Natural killer cell (primary cell): ENCODE results near the gene GARRE1. TPM values are rescaled to one million over a fixed set of nuclear protein-coding genes. Genes with fewer than 3 reads are reported as not detected.

Source experiments
- ATAC-seq, 3 donors: fragments of 150-1000 bp in 2 of 3; fragments of 200-7000 bp in 1 of 3; cut with Tn5 transposase; 1 replicate in 1 of 3; 2 replicates in 2 of 3; pipeline ENCODE4 v1.10.0; 2021; ENCODE audit warnings: mild to moderate bottlenecking in 2 of 3, moderate library complexity in 2 of 3
- DNase-seq, 2 donors: peaks; one replicate each; pipeline versions ENCODE4 v3.0.0 to v3.0.0-alpha.2; 2013 to 2021; ENCODE audit warnings: mixed read lengths in 1 of 2
- H3K27ac ChIP-seq: one replicate; pipeline ENCODE4 v1.5.1; 2013; ENCODE audit warnings: mild to moderate bottlenecking, low read length
- H3K27me3 ChIP-seq: one replicate; pipeline ENCODE4 v1.6.1; 2013; ENCODE audit warnings: low read length; ENCODE audit not compliant: control insufficient read depth, insufficient read depth
- H3K36me3 ChIP-seq: one replicate; pipeline ENCODE4 v1.6.1; 2013; ENCODE audit warnings: low read length; ENCODE audit not compliant: control insufficient read depth, insufficient read depth
- H3K4me1 ChIP-seq: one replicate; pipeline ENCODE4 v1.6.1; 2013; ENCODE audit warnings: low read length; ENCODE audit not compliant: control insufficient read depth, insufficient read depth
- H3K4me3 ChIP-seq: one replicate; pipeline ENCODE4 v1.5.1; 2013; ENCODE audit warnings: low read length
- H3K9me3 ChIP-seq: one replicate; pipeline ENCODE4 v1.6.1; 2013; ENCODE audit warnings: low read length; ENCODE audit not compliant: control insufficient read depth, insufficient read depth
- H3K27ac Mint-ChIP-seq, 2 donors: one replicate each; pipeline ENCODE4 v1.8.0; 2022; ENCODE audit warnings: mild to moderate bottlenecking in 2 of 2, mixed read lengths in 2 of 2, moderate library complexity in 1 of 2
- H3K27me3 Mint-ChIP-seq, 2 donors: one replicate each; pipeline ENCODE4 v1.8.0; 2022; ENCODE audit warnings: low read depth in 2 of 2, mixed read lengths in 2 of 2
- H3K36me3 Mint-ChIP-seq: one replicate; pipeline ENCODE4 v1.8.0; 2022; ENCODE audit warnings: mixed read lengths
- H3K4me1 Mint-ChIP-seq, 2 donors: one replicate each; pipeline ENCODE4 v1.8.0; 2022; ENCODE audit warnings: mixed read lengths in 2 of 2
- H3K4me3 Mint-ChIP-seq: one replicate; pipeline ENCODE4 v1.8.0; 2022; ENCODE audit warnings: mild to moderate bottlenecking, moderate library complexity, mixed read lengths
- H3K9me3 Mint-ChIP-seq, 2 donors: one replicate each; pipeline ENCODE4 v1.8.0; 2022; ENCODE audit warnings: mixed read lengths in 2 of 2
- WGBS: methylation state at CpG from one replicate; pipeline ENCODE4 v1.1.7; 2013; ENCODE audit warnings: missing lambda C conversion rate; ENCODE audit not compliant: insufficient coverage; 5-methylcytosine and 5-hydroxymethylcytosine counted together
- intact Hi-C: fragments of 100-400 bp; cut with micrococcal nuclease; formaldehyde crosslinking; loops from one replicate; pipeline ENCODE4 v1.14.2; 2022
- total RNA-seq, 4 donors: library from RNA; stranded (reverse); fragments of 120-200 nt in 1 of 4; gene quantifications; one replicate each; pipeline versions ENCODE4 v1.2.3 to v1.2.4, GENCODE V29; 2013 to 2022
- TF ChIP-seq, protein P1 (sequence below): fragments of 200-600 bp; IDR thresholded peaks from one replicate; pipeline ENCODE4 v1.8.0; 2022; ENCODE audit warnings: antibody characterized with exemption

GARRE1 gene
- total RNA-seq, 3 donors from 2014 or later (not counting 1 experiment from before 2014, with no cell fraction given) = 21.9 to 29.2 (median 22.0) TPM

GRCh38 chr19:34288381-34288780, 34.0 kb downstream of the GARRE1 start:
- 51% methylated on average over 2 of the region's 4 CpGs for WGBS
- no peaks in the 10 kb centered on the region for H3K36me3 Mint-ChIP-seq
- TF ChIP-seq, protein P1, sequence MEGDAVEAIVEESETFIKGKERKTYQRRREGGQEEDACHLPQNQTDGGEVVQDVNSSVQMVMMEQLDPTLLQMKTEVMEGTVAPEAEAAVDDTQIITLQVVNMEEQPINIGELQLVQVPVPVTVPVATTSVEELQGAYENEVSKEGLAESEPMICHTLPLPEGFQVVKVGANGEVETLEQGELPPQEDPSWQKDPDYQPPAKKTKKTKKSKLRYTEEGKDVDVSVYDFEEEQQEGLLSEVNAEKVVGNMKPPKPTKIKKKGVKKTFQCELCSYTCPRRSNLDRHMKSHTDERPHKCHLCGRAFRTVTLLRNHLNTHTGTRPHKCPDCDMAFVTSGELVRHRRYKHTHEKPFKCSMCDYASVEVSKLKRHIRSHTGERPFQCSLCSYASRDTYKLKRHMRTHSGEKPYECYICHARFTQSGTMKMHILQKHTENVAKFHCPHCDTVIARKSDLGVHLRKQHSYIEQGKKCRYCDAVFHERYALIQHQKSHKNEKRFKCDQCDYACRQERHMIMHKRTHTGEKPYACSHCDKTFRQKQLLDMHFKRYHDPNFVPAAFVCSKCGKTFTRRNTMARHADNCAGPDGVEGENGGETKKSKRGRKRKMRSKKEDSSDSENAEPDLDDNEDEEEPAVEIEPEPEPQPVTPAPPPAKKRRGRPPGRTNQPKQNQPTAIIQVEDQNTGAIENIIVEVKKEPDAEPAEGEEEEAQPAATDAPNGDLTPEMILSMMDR = no peak
- H3K4me1 Mint-ChIP-seq = no peaks in the 10 kb centered on the region
- no peaks in the 10 kb centered on the region for H3K36me3 ChIP-seq
- no peaks in the 10 kb centered on the region for H3K27me3 ChIP-seq
- H3K27ac Mint-ChIP-seq = no peak overlapping the region
- no peak overlapping the region for H3K27ac ChIP-seq
- no peak overlapping the region for H3K4me3 ChIP-seq
- DNase-seq (no peak), ATAC-seq (no peak)
- no peaks in the 10 kb centered on the region for H3K9me3 ChIP-seq
- H3K27me3 Mint-ChIP-seq = no peaks in the 10 kb centered on the region
- intact Hi-C loops = no loop called here
- no peaks in the 10 kb centered on the region for H3K4me1 ChIP-seq
- no peak overlapping the region for H3K4me3 Mint-ChIP-seq
- no peaks in the 10 kb centered on the region for H3K9me3 Mint-ChIP-seq

DNA sequence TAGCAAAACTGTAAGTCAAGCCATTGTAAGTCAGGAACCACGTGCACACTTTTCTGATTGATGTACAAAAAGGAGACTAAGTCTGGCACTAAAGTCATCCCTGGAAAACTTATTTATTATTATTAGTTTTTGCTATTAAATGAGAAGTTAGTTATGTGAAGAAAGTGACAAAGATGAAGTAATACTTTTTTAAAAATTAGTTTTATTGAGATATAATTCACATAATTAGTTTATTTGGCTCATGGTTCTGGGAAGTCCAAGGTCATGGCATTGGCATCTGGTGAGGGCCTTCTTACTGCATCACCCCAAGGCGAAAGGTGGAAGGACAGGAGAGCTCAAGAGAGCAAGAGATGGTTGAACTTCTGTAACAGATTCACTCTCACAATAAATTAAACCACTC, 36.9 kb downstream of the GARRE1 start:
- no peak overlapping the region for H3K27ac ChIP-seq
- intact Hi-C loops = no loop called here
- WGBS = 100% methylated on average over 2 of the region's 2 CpGs
- no peak overlapping the region for H3K4me3 Mint-ChIP-seq
- no peaks in the 10 kb centered on the region for H3K9me3 Mint-ChIP-seq
- no peaks in the 10 kb centered on the region for H3K36me3 ChIP-seq
- no peaks in the 10 kb centered on the region for H3K4me1 Mint-ChIP-seq
- H3K9me3 ChIP-seq = no peaks in the 10 kb centered on the region
- TF ChIP-seq, protein P1 = no peak
- H3K4me3 ChIP-seq = no peak overlapping the region
- ATAC-seq (no peak), DNase-seq (no peak)
- H3K36me3 Mint-ChIP-seq = no peaks in the 10 kb centered on the region
- no peak overlapping the region for H3K27ac Mint-ChIP-seq
- H3K27me3 Mint-ChIP-seq = no peaks in the 10 kb centered on the region
- no peaks in the 10 kb centered on the region for H3K27me3 ChIP-seq
- H3K4me1 ChIP-seq = no peaks in the 10 kb centered on the region

DNA sequence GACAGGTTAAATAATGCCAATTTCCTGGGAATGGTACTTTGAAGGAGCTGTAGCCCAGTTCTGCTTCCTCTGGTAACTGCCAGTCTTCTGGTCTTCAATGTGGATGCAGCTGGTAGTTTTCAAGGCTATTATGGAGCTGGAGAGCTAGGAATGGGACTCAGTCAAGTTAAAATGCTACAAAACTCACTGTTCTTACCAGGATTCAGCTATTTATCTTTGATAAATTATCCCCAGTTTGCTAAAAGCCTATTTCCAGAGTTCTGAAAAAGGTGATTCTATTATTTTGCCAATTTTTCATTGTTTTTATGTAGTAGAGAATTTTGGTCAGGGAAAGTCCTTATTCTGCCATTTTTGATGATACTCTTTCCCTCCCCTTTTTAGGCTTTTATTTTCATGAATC, 40.7 kb downstream of the GARRE1 start:
- TF ChIP-seq, protein P1 = no peak
- no peaks in the 10 kb centered on the region for H3K36me3 Mint-ChIP-seq
- intact Hi-C loops = no loop called here
- no peak overlapping the region for H3K27ac Mint-ChIP-seq
- no peaks in the 10 kb centered on the region for H3K4me1 Mint-ChIP-seq
- DNase-seq (no peak), ATAC-seq (no peak)
- no peak overlapping the region for H3K27ac ChIP-seq
- no peaks in the 10 kb centered on the region for H3K27me3 Mint-ChIP-seq
- H3K27me3 ChIP-seq = no peaks in the 10 kb centered on the region
- no peaks in the 10 kb centered on the region for H3K9me3 ChIP-seq
- H3K36me3 ChIP-seq = no peaks in the 10 kb centered on the region
- H3K4me3 ChIP-seq = no peak overlapping the region
- H3K4me1 ChIP-seq = no peaks in the 10 kb centered on the region
- H3K9me3 Mint-ChIP-seq = no peaks in the 10 kb centered on the region
- no peak overlapping the region for H3K4me3 Mint-ChIP-seq

DNA sequence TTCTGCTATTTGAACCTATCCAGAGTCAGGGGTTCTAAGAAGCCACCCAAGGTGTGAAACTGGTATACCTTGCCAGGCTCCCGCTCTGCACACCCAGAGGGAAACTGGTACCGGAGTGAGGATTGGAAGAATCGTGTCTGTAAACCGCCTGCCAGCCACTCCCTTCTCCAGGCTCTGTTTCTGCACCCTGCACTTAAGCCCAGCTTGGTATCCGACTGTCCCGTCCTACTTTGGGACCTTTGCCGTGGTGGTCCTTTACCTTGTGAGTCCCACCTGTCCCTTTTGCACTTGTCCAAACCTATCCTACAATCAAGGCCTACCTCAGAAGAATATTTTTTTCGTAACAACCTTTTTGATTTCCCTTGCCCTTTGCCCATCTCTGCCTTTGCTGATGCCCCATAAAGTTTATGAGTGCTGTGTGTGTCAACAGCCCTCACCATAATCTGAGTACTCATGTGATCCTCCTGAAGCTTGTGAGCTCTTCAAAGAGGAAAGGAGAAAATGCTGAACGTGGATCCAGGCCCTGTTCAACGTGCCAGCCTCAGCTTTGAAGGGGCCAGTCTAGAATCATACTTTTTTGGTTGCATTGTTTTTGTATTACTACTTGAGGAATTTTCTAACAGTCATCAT, 44.7 kb downstream of the GARRE1 start:
- Mint-ChIP-seq H3K4me1 (no peaks in the 10 kb centered on the region), H3K4me3 (no peak overlapping the region), H3K9me3 (no peaks in the 10 kb centered on the region), H3K27me3 (no peaks in the 10 kb centered on the region), H3K27ac (peak overlapping the region; percentile 8 to 16), H3K36me3 (no peaks in the 10 kb centered on the region)
- no peaks in the 10 kb centered on the region for H3K4me1 ChIP-seq
- no peaks in the 10 kb centered on the region for H3K36me3 ChIP-seq
- intact Hi-C loops = no loop called here
- TF ChIP-seq, protein P1 = no peak
- DNase-seq (no peak), ATAC-seq (no peak)
- H3K4me3 ChIP-seq = no peak overlapping the region
- H3K9me3 ChIP-seq = no peaks in the 10 kb centered on the region
- no peaks in the 10 kb centered on the region for H3K27me3 ChIP-seq
- H3K27ac ChIP-seq = no peak overlapping the region
- 97% methylated on average over 10 of the region's 10 CpGs for WGBS
